ENCODE data around the gene KRTDAP. TPM values are rescaled to one million over a fixed set of nuclear protein-coding genes. Genes with fewer than 3 reads are reported as not detected.

KRTDAP gene
- total RNA-seq, 1 donor from 2014 or later: not detected

GRCh38 chr19:35438527-35438926, 51.7 kb downstream of the KRTDAP start:
- no peak for DNase-seq (ENCODE audit: low read depth)
- no peak for FAIRE-seq

GRCh38 chr19:35438096-35438495, 52.2 kb downstream of the KRTDAP start:
- peaks cover 37% of the 10 kb centered on the region for H3K27me3 Mint-ChIP-seq (ENCODE audit: low read depth, unreplicated experiment)

More at GRCh38 chr19:35438527-35438926, 51.7 kb downstream of the KRTDAP start:
- no peak overlapping the region for H3K27ac Mint-ChIP-seq (ENCODE audit: unreplicated experiment)
- H3K36me3 ChIP-seq (ENCODE audit: insufficient read depth, low read length): no peaks in the 10 kb centered on the region
- no peak overlapping the region for H3K9ac ChIP-seq (ENCODE audit: low read length)
- no peak overlapping the region for H3K27ac ChIP-seq (ENCODE audit: low read depth, low read length)
- H3K9me3 ChIP-seq (ENCODE audit: insufficient read depth, low read depth, low read length): no peaks in the 10 kb centered on the region
- no peaks in the 10 kb centered on the region for H3K79me2 ChIP-seq (ENCODE audit: insufficient read depth, low read length)
- TF ChIP-seq, protein P1, sequence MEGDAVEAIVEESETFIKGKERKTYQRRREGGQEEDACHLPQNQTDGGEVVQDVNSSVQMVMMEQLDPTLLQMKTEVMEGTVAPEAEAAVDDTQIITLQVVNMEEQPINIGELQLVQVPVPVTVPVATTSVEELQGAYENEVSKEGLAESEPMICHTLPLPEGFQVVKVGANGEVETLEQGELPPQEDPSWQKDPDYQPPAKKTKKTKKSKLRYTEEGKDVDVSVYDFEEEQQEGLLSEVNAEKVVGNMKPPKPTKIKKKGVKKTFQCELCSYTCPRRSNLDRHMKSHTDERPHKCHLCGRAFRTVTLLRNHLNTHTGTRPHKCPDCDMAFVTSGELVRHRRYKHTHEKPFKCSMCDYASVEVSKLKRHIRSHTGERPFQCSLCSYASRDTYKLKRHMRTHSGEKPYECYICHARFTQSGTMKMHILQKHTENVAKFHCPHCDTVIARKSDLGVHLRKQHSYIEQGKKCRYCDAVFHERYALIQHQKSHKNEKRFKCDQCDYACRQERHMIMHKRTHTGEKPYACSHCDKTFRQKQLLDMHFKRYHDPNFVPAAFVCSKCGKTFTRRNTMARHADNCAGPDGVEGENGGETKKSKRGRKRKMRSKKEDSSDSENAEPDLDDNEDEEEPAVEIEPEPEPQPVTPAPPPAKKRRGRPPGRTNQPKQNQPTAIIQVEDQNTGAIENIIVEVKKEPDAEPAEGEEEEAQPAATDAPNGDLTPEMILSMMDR (IDR thresholded peaks at IDR 0.05; ENCODE audit: insufficient read depth, low read depth, low read length): no peak
- no peak for TF ChIP-seq EZH2 (IDR thresholded peaks at IDR 0.05; ENCODE audit: insufficient read depth, low read length)
- H3K4me1 ChIP-seq (ENCODE audit: insufficient read depth, low read length): no peaks in the 10 kb centered on the region
- no peaks in the 10 kb centered on the region for H4K20me1 ChIP-seq (ENCODE audit: insufficient read depth, low read length)
- H3K4me2 ChIP-seq (ENCODE audit: low read length): no peak overlapping the region
- peaks cover 33% of the 10 kb centered on the region for H3K27me3 Mint-ChIP-seq (ENCODE audit: low read depth, unreplicated experiment)
- H3K4me1 Mint-ChIP-seq (ENCODE audit: low read depth, unreplicated experiment): peaks cover 10% of the 10 kb centered on the region
- H3K36me3 Mint-ChIP-seq (ENCODE audit: low read depth, unreplicated experiment): no peaks in the 10 kb centered on the region
- no peaks in the 10 kb centered on the region for H3K9me3 Mint-ChIP-seq (ENCODE audit: unreplicated experiment)
- no peak overlapping the region for H3K4me3 Mint-ChIP-seq (ENCODE audit: unreplicated experiment)
- H3K4me3 ChIP-seq (ENCODE audit: insufficient read depth, low read depth, low read length): no peak overlapping the region
- no peaks in the 10 kb centered on the region for H3K27me3 ChIP-seq (ENCODE audit: insufficient read depth, low read length)
- no peak overlapping the region for H2AFZ ChIP-seq (ENCODE audit: low read depth, low read length)

GRCh38 chr19:35437406-35437951, 52.8 kb downstream of the KRTDAP start:
- H3K9me3 Mint-ChIP-seq (ENCODE audit: unreplicated experiment): no peaks in the 10 kb centered on the region
- H3K27ac ChIP-seq (ENCODE audit: low read depth, low read length): no peak overlapping the region

More at GRCh38 chr19:35438096-35438495, 52.2 kb downstream of the KRTDAP start:
- Histone ChIP-seq H3K4me1 (ENCODE audit: insufficient read depth, low read length) (no peaks in the 10 kb centered on the region), H3K4me2 (ENCODE audit: low read length) (no peak overlapping the region), H3K27me3 (ENCODE audit: insufficient read depth, low read length) (no peaks in the 10 kb centered on the region), H3K4me3 (ENCODE audit: insufficient read depth, low read depth, low read length) (no peak overlapping the region), H3K9me3 (ENCODE audit: insufficient read depth, low read depth, low read length) (no peaks in the 10 kb centered on the region), H3K9ac (ENCODE audit: low read length) (no peak overlapping the region), H3K79me2 (ENCODE audit: insufficient read depth, low read length) (no peaks in the 10 kb centered on the region), H2AFZ (ENCODE audit: low read depth, low read length) (no peak overlapping the region), H3K36me3 (ENCODE audit: insufficient read depth, low read length) (no peaks in the 10 kb centered on the region), H3K27ac (ENCODE audit: low read depth, low read length) (no peak overlapping the region), H4K20me1 (ENCODE audit: insufficient read depth, low read length) (no peaks in the 10 kb centered on the region)
- Mint-ChIP-seq H3K36me3 (ENCODE audit: low read depth, unreplicated experiment) (no peaks in the 10 kb centered on the region), H3K9me3 (ENCODE audit: unreplicated experiment) (no peaks in the 10 kb centered on the region), H3K4me1 (ENCODE audit: low read depth, unreplicated experiment) (peaks cover 10% of the 10 kb centered on the region), H3K4me3 (ENCODE audit: unreplicated experiment) (no peak overlapping the region), H3K27ac (ENCODE audit: unreplicated experiment) (no peak overlapping the region)
- TF ChIP-seq, protein P1 (IDR thresholded peaks at IDR 0.05; ENCODE audit: insufficient read depth, low read depth, low read length): no peak
- no peak for TF ChIP-seq EZH2 (IDR thresholded peaks at IDR 0.05; ENCODE audit: insufficient read depth, low read length)
- DNase-seq (ENCODE audit: low read depth) (no peak), FAIRE-seq (no peak)

More at GRCh38 chr19:35437406-35437951, 52.8 kb downstream of the KRTDAP start:
- no peak overlapping the region for H2AFZ ChIP-seq (ENCODE audit: low read depth, low read length)
- no peak for FAIRE-seq
- H3K27me3 ChIP-seq (ENCODE audit: insufficient read depth, low read length): no peaks in the 10 kb centered on the region
- TF ChIP-seq EZH2 (IDR thresholded peaks at IDR 0.05; ENCODE audit: insufficient read depth, low read length): no peak
- TF ChIP-seq, protein P1 (IDR thresholded peaks at IDR 0.05; ENCODE audit: insufficient read depth, low read depth, low read length): no peak
- no peaks in the 10 kb centered on the region for H3K79me2 ChIP-seq (ENCODE audit: insufficient read depth, low read length)
- H3K4me2 ChIP-seq (ENCODE audit: low read length): no peak overlapping the region
- peaks cover 43% of the 10 kb centered on the region for H3K27me3 Mint-ChIP-seq (ENCODE audit: low read depth, unreplicated experiment)
- DNase-seq (ENCODE audit: low read depth): no peak
- H3K27ac Mint-ChIP-seq (ENCODE audit: unreplicated experiment): no peak overlapping the region
- no peaks in the 10 kb centered on the region for H3K9me3 ChIP-seq (ENCODE audit: insufficient read depth, low read depth, low read length)
- H3K4me3 Mint-ChIP-seq (ENCODE audit: unreplicated experiment): no peak overlapping the region
- H3K4me3 ChIP-seq (ENCODE audit: insufficient read depth, low read depth, low read length): no peak overlapping the region
- H3K36me3 ChIP-seq (ENCODE audit: insufficient read depth, low read length): no peaks in the 10 kb centered on the region
- H4K20me1 ChIP-seq (ENCODE audit: insufficient read depth, low read length): no peaks in the 10 kb centered on the region
- H3K4me1 Mint-ChIP-seq (ENCODE audit: low read depth, unreplicated experiment): peaks cover 10% of the 10 kb centered on the region
- H3K4me1 ChIP-seq (ENCODE audit: insufficient read depth, low read length): no peaks in the 10 kb centered on the region
- no peak overlapping the region for H3K9ac ChIP-seq (ENCODE audit: low read length)
- H3K36me3 Mint-ChIP-seq (ENCODE audit: low read depth, unreplicated experiment): no peaks in the 10 kb centered on the region

Data from astrocyte (in vitro differentiated cells and primary cell).